Measurements from ENCODE around the gene MRPS11.
A peak's percentile ranks its signal among the peaks of the same experiment; 100 is the strongest.

The MRPS11 gene

DNA sequence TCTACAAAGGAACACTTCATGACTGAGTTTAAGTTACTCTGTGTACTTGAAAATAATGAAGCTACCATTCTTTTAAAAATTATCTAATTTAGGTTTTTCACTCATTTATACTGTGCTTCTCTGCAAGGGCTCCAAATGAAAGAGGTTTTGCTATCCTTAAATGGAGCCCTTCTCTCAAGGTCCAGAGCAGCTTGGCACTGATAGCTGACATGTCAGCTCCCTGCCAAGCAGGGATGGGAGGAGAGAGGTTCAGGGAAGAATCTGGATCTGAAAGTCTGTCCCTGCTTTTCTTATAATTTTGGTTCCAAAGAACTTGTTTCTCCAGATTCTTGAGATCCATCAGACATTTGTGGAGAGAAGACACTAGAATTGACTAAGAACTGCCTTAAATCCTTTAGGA is 39.1 kb downstream of the MRPS11 start:
- DNase-seq (ENCODE audit: low read depth): no peak
- TF ChIP-seq, protein P1, sequence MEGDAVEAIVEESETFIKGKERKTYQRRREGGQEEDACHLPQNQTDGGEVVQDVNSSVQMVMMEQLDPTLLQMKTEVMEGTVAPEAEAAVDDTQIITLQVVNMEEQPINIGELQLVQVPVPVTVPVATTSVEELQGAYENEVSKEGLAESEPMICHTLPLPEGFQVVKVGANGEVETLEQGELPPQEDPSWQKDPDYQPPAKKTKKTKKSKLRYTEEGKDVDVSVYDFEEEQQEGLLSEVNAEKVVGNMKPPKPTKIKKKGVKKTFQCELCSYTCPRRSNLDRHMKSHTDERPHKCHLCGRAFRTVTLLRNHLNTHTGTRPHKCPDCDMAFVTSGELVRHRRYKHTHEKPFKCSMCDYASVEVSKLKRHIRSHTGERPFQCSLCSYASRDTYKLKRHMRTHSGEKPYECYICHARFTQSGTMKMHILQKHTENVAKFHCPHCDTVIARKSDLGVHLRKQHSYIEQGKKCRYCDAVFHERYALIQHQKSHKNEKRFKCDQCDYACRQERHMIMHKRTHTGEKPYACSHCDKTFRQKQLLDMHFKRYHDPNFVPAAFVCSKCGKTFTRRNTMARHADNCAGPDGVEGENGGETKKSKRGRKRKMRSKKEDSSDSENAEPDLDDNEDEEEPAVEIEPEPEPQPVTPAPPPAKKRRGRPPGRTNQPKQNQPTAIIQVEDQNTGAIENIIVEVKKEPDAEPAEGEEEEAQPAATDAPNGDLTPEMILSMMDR (conservative IDR thresholded peaks at IDR 0.05; ENCODE audit: low read length): no peak
- no peak overlapping the region for H3K4me3 ChIP-seq (ENCODE audit: low read length)

DNA sequence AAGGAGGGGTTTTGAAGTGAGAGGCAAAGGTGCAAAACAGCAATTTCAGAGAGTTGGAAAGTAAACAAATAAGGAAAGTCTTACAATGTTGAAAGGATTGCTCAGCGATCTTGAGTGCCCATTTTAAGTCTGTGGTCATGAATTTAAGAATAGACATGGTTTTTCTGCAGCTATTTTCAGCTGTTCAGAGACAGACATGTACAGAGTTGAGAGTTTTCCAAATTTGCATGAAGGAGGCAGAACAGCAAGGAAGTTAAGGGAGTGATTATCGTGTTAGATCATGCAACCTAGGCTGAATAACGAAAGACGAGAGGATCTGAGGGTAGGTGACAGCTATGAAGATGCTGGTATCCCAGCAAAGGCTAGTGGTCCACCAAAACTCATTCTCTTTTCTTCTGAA is 41.8 kb downstream of the MRPS11 start:
- no peak for DNase-seq (ENCODE audit: low read depth)
- TF ChIP-seq, protein P1 (conservative IDR thresholded peaks at IDR 0.05; ENCODE audit: low read length): no peak
- H3K4me3 ChIP-seq (ENCODE audit: low read length): no peak overlapping the region

DNA sequence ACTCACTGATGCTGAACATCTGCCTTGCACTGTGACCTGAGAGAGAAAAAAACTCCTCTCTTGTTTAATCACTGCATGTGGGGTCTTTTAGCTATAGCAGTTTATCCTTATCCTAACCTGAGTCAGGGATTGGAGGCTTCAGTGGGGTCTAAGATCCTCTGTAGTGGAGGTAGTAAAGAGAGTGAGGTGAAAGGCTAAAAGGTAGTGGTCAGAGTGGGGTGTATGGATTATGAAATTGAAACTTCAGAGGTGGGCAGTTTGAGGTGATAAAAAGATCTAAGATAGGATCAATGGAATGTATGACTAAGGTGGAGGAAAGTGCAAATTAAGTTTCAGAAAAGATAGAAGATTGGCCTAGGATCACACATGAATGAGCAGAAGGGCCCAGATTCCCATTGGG is 42.5 kb downstream of the MRPS11 start:
- TF ChIP-seq, protein P1 (conservative IDR thresholded peaks at IDR 0.05; ENCODE audit: low read length): no peak
- no peak overlapping the region for H3K4me3 ChIP-seq (ENCODE audit: low read length)
- no peak for DNase-seq (ENCODE audit: low read depth)

DNA sequence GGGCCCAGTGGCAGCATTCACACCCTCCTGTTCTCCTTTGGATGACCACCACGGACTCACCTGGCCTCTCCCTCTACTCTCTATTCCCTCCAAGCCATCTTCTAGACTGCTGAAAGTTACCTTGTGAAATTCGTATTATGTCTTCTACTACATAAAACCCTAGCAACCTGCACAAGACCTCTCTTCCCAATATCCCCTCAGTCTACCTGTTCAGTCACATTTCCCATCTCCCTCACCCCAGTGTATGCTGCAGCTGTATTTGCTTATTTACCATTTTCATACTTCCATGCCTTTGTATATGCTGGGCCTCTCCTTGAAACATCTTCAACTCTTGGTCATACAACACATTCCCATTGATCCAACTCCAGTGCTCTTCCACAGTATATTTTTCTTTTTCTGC is 43.7 kb downstream of the MRPS11 start:
- TF ChIP-seq, protein P1 (conservative IDR thresholded peaks at IDR 0.05; ENCODE audit: low read length): no peak
- DNase-seq (ENCODE audit: low read depth): no peak
- H3K4me3 ChIP-seq (ENCODE audit: low read length): no peak overlapping the region

DNA sequence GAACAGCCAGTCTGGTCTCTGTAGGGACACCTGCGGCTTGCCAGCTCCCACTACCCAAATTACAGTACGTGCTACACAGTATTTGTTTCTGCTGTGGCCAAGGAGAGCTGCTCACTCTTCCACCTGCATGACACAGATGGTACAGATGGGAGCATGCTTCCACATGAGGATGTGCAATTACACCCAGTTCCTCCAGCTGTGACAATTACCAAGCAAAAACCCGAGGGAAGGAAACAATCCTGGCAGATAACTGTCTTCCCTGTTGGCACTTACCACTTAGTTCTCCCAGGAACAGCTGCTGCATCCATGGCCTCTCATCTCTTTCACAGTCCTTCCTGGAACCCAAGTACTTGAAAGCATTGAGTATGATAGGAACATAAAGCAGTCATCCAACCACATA is 44.6 kb downstream of the MRPS11 start:
- H3K4me3 ChIP-seq (ENCODE audit: low read length): no peak overlapping the region
- TF ChIP-seq, protein P1 (conservative IDR thresholded peaks at IDR 0.05; ENCODE audit: low read length): no peak
- no peak for DNase-seq (ENCODE audit: low read depth)

DNA sequence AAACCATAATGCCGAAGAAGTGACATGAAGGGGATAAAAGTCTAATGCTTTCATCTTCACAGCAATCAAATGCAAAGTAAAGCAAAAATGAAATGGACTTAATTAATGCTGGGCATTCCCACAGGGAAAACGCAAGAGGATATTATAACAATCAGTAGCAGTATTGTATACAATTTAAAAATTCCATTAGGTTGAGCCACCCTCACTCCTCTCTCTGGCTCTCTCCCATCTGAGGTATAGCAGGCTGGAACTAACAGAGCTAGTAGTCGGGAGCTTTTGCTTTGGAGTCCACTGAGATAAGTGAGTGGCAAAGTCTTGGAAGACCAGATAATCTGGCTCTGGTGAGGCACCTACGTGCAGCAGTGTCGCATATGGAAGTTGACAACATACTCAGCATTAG is 45.1 kb downstream of the MRPS11 start:
- no peak overlapping the region for H3K4me3 ChIP-seq (ENCODE audit: low read length)
- no peak for DNase-seq (ENCODE audit: low read depth)
- TF ChIP-seq, protein P1 (conservative IDR thresholded peaks at IDR 0.05; ENCODE audit: low read length): no peak

DNA sequence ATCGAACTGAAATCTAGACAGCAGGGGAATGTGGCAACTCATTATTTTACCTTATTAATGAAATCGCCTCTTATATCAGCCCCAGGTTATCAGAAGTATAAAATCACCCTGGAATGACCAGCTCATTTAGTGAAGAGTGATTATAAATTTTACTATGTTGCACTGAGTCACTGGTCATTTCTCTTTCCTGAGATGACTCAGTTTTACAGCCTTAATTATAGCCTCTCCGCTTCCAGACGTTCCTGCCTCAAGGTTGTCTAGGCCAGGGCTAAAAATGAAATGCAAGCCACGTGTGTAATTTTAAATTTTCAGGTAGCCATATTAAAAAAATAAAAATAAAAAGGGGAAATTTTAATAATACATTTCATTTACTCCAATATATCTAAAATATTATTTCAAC is 45.7 kb downstream of the MRPS11 start:
- peak; percentile 41 for DNase-seq (ENCODE audit: low read depth)
- no peak overlapping the region for H3K4me3 ChIP-seq (ENCODE audit: low read length)
- TF ChIP-seq, protein P1 (conservative IDR thresholded peaks at IDR 0.05; ENCODE audit: low read length): no peak

All from AG10803 (cell line).